ENCODE measurements around the gene FLRT2. TPM values are rescaled to one million over a fixed set of nuclear protein-coding genes. Genes with fewer than 3 reads are reported as not detected.
A peak's percentile ranks its signal among the peaks of the same experiment; 100 is the strongest.

The FLRT2 gene
- total RNA-seq, 1 donor, result 14.7 TPM

DNA sequence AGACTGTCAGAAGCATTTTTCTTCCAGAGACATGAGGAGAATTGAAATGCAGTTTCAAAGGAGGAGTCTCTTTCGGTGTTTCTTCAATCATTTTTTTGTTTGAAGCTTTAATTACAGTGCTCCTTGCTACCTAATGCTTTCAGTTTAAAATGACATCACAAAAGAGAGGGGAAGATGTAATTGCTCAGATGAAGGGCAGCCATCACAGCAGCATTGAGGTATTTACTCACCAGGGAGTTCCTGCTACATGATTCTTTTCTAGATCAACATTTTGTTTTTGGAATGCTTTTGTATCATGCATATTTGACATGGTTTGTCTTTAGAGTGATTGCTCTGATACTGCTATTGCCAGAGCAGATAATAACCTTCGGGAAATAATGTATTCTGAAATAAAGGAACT is 28.6 kb downstream of the FLRT2 start:
- TF ChIP-seq, protein P1, sequence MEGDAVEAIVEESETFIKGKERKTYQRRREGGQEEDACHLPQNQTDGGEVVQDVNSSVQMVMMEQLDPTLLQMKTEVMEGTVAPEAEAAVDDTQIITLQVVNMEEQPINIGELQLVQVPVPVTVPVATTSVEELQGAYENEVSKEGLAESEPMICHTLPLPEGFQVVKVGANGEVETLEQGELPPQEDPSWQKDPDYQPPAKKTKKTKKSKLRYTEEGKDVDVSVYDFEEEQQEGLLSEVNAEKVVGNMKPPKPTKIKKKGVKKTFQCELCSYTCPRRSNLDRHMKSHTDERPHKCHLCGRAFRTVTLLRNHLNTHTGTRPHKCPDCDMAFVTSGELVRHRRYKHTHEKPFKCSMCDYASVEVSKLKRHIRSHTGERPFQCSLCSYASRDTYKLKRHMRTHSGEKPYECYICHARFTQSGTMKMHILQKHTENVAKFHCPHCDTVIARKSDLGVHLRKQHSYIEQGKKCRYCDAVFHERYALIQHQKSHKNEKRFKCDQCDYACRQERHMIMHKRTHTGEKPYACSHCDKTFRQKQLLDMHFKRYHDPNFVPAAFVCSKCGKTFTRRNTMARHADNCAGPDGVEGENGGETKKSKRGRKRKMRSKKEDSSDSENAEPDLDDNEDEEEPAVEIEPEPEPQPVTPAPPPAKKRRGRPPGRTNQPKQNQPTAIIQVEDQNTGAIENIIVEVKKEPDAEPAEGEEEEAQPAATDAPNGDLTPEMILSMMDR (IDR thresholded peaks at IDR 0.05; ENCODE audit: insufficient read depth, low read depth, low read length), result no peak
- H3K4me3 ChIP-seq (ENCODE audit: low read depth, low read length), result no peak overlapping the region
- DNase-seq (ENCODE audit: low read depth), result no peak

DNA sequence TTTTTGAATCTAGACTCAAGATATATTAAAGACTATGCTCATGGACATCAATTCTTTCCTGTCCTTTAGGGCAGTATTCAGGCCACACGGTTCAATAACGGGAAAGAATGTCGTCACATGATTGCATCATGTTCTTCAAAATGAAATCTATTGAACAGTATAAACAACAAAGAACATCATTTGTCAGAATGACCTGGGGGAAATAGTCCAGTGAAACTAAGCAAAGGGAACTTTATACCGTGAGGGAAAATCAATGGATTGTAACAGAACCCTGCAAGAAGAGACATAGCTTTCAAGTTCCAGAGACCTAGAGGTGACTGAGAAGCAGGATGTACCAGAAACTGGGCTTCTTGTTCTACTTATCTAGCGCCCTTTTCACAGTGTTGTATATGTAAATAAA is 32.7 kb downstream of the FLRT2 start:
- no peak for DNase-seq (ENCODE audit: low read depth)
- TF ChIP-seq, protein P1 (IDR thresholded peaks at IDR 0.05; ENCODE audit: insufficient read depth, low read depth, low read length), result no peak
- no peak overlapping the region for H3K4me3 ChIP-seq (ENCODE audit: low read depth, low read length)

DNA sequence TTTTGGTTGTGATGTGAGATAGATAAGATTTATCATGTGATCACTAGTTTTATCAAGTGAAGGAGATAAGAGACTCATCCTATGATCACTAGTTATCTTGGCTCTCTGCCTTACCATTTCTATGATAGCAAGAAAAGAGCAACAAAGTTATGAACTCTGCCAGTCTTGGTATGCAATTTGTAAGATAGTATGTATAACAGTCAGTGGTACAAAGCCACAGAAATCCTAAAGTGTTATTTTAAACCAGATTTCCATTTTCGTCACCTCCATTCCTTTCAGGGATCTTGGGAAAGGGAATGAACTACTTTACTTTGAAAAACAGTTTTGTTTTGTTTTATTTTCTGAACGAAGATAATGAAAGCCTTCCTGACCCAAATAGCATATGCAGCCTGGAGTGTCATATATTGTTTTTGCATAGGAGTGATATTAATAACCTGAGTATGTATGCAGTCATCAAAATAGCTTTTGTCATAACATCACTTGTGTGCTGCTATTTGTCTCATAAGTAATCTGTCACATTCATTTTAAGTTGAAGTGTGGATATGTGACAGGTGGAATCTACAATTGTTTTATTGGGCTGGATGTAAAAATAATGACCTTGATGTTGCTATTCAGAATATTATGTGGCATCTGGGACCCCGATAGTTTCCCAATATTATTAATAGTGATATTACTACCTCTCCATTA is 35.0 kb downstream of the FLRT2 start:
- TF ChIP-seq, protein P1 (IDR thresholded peaks at IDR 0.05; ENCODE audit: insufficient read depth, low read depth, low read length), result no peak
- DNase-seq (ENCODE audit: low read depth), result peak; percentile 22

DNA sequence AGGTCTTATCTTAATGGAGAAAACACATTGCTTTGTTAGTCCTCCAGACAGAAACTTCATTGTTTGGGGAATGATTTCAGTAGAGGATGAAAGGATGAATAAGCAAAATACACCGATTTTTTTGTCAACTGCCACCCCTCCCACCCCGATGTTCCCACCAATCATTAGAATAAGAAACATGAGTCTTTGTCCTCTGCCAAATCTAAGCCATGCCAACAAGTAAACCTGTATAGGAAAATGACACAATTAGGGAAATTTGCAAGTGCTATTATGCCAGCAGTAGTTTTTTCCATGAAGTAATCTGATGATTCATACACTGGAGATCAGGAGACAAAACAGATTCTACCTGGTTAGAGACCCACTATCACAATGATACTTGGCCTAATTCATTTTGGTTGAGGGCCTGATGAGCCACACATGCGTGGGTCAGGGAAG is 35.9 kb downstream of the FLRT2 start:
- H3K4me3 ChIP-seq (ENCODE audit: low read depth, low read length), result no peak overlapping the region
- TF ChIP-seq, protein P1 (IDR thresholded peaks at IDR 0.05; ENCODE audit: insufficient read depth, low read depth, low read length), result no peak
- peak; percentile 60 for DNase-seq (ENCODE audit: low read depth)

More for the DNA sequence above, 35.0 kb downstream of the FLRT2 start:
- no peak overlapping the region for H3K4me3 ChIP-seq (ENCODE audit: low read depth, low read length)

DNA sequence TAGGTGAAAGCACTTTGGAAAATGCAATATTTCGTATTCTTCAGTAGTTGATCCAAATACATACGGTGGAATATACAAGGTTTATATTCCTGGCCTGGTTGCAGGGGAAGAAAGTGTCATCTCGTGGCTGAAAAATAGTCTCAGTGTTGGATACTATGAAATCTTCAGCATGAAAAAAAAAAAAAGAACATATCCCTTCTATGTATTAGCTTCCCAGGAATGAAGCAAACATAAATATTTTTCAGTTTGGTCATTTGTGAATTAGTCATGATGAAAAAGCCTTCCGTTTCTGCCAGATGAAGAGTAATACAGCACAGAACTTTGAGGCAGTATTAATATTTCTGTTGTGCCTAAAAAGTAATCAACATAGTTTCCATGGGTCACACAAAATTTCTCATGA is 36.7 kb downstream of the FLRT2 start:
- H3K4me3 ChIP-seq (ENCODE audit: low read depth, low read length), result no peak overlapping the region
- TF ChIP-seq, protein P1 (IDR thresholded peaks at IDR 0.05; ENCODE audit: insufficient read depth, low read depth, low read length), result no peak
- DNase-seq (ENCODE audit: low read depth), result peak; percentile 83

DNA sequence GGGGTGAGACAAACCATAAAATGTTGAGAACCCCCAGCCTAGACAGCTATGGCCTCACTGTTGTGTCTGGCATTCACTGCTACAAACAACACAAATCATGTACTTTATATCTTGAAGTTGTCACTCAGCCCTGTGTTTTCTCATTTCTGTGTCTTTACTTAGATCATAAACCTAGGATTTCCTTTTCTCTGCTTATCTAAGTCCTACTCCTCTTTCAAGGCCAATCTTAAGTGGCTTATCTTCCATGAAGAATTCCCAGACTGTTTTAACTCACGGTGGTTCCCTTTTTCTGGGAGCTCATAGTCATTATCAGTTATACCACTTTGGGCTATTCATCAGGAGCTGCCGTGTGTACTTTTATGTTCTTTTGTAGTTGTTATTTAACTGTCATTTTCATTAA is 42.1 kb downstream of the FLRT2 start:
- TF ChIP-seq, protein P1 (IDR thresholded peaks at IDR 0.05; ENCODE audit: insufficient read depth, low read depth, low read length), result no peak
- peak; percentile 61 for DNase-seq (ENCODE audit: low read depth)

DNA sequence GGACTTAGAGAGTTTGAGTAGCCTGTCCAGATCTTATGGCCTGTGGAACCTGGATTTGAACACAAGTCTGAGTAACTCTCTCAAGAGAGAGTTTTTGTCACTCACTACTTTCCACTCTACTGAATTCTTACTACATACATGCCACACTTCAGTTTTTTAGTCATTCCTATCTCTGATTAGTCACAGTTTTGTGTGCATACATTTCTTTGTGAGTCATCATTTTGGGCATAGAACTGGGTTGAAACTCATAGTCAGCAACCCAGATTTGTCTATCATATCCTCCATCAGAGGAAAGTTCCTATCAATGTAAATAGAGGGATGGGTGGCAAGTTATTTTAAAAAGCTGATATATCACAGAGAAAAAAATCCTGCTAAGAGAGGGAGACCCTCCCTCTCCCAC is 42.9 kb downstream of the FLRT2 start:
- TF ChIP-seq, protein P1 (IDR thresholded peaks at IDR 0.05; ENCODE audit: insufficient read depth, low read depth, low read length), result no peak
- no peak overlapping the region for H3K4me3 ChIP-seq (ENCODE audit: low read depth, low read length)
- DNase-seq (ENCODE audit: low read depth), result peak; percentile 60

More for the DNA sequence above, 42.1 kb downstream of the FLRT2 start:
- H3K4me3 ChIP-seq (ENCODE audit: low read depth, low read length), result no peak overlapping the region

Data from fibroblast of villous mesenchyme (primary cell).